ENCODE data around the gene PPP2R3A. TPM values are rescaled to one million over a fixed set of nuclear protein-coding genes. Genes with fewer than 3 reads are reported as not detected.

Gene PPP2R3A
- total and polyA plus RNA-seq, 2 of the 13 experiments (the other 11 are each of a cell fraction or from before 2014, with no cell fraction given) = 0.07 to 0.12 TPM

GRCh38 chr3:136110481-136110880, 145.0 kb downstream of the PPP2R3A start:
- POLR2A ChIA-PET = no interaction called here

More at GRCh38 chr3:136110481-136110880, 145.0 kb downstream of the PPP2R3A start:
- Histone ChIP-seq H3K27me3 (ENCODE audit: control insufficient read depth in 1 of 2, insufficient read depth in 2 of 2, low read length in 2 of 2) (no peaks in the 10 kb centered on the region), H4K20me1 (ENCODE audit: insufficient read depth, low read length) (no peaks in the 10 kb centered on the region), H3K4me2 (ENCODE audit: low read depth, low read length) (no peak overlapping the region), H3K79me2 (ENCODE audit: insufficient read depth, low read length) (no peaks in the 10 kb centered on the region), H3K27ac (ENCODE audit: extremely low read length, insufficient read depth, low read length) (no peak overlapping the region), H3K9ac (ENCODE audit: insufficient read depth, low read depth, low read length) (no peak overlapping the region), H3K4me1 (ENCODE audit: insufficient read depth, low read length) (peaks cover 12% of the 10 kb centered on the region), H3K4me3 (replicated peaks in 1 of 3; ENCODE audit: insufficient read depth in 1 of 3, low read depth in 2 of 3, low read length in 3 of 3) (no peak overlapping the region), H2AFZ (ENCODE audit: low read length) (no peak overlapping the region), H3K36me3 (replicated peaks in 1 of 2; ENCODE audit: control insufficient read depth in 1 of 2, insufficient read depth in 2 of 2, low read length in 2 of 2) (no peaks in the 10 kb centered on the region), H3K9me3 (ENCODE audit: low read length) (no peaks in the 10 kb centered on the region)
- intact Hi-C loops (cut with micrococcal nuclease; ENCODE audit: unreplicated experiment) (no loop called here), in situ Hi-C loops (cut with HindIII; ENCODE audit: extremely low pct_ligation_motif_present, low pct_unique_long_range_greater_than_20kb) (no loop called here)
- ATAC-seq (no peak), DNase-seq (ENCODE audit: low spot score) (no peak), FAIRE-seq (no peak)
- CTCF ChIA-PET (ENCODE audit: low intra/inter-chr PET ratio, low total read pairs) = no interaction called here
- 56% methylated on average over 2 of the region's 2 CpGs for WGBS (ENCODE audit: low lambda C conversion rate)
- BruUV-seq (replicated peaks) = no TSS peak
- TF ChIP-seq ZNF335 (CRISPR knock-in tag; IDR thresholded peaks at IDR 0.05) (no peak), CREBL2 (CRISPR knock-in tag; IDR thresholded peaks at IDR 0.05; ENCODE audit: borderline replicate concordance) (no peak), IRF1 (CRISPR knock-in tag; IDR thresholded peaks at IDR 0.05; ENCODE audit: low read depth) (no peak), ZNF33B (CRISPR knock-in tag; IDR thresholded peaks at IDR 0.05) (no peak), TIGD3 (CRISPR knock-in tag; IDR thresholded peaks at IDR 0.05; ENCODE audit: borderline replicate concordance) (no peak), ZNF382 (CRISPR knock-in tag; IDR thresholded peaks at IDR 0.05; ENCODE audit: borderline replicate concordance) (no peak), SKI (IDR thresholded peaks at IDR 0.05; ENCODE audit: partially characterized antibody) (no peak), UBTF (CRISPR knock-in tag; IDR thresholded peaks at IDR 0.05) (no peak), ZNF605 (CRISPR knock-in tag; IDR thresholded peaks at IDR 0.05) (no peak), DZIP1 (CRISPR knock-in tag; IDR thresholded peaks at IDR 0.05) (no peak), HOMEZ (CRISPR knock-in tag; IDR thresholded peaks at IDR 0.05; ENCODE audit: low read depth) (no peak)

Measured in HepG2 (cell line).